Measurements from ENCODE around the gene TNK2.

- TF ChIP-seq CTCF (IDR thresholded peaks at IDR 0.05; ENCODE audit: insufficient read depth, low read depth, low read length), result no peak
- no peak for TF ChIP-seq EZH2 (IDR thresholded peaks at IDR 0.05; ENCODE audit: insufficient read depth, low read length)
Measured at GRCh38 chr3:195835791-195836190, 72.6 kb downstream of the TNK2 start.
